ENCODE measurements around the gene RAB10.

DNA sequence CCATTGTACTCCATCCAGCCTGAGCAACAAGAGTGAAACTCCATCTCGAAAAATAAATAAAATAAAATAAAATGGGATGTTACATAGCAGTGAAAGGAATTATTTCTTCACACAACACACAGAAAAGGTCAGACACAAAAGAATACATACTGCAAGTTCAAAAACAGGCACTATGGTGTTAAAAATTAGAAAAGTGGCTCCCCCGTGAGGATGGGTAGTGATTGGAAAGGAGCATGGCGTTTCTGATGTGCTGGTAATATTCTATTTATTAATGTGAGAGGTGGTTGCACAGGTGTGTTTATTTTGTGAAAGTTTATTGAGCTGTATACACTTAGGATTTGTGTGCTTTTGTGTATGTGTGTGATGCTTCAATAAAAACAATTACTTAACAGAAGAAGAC lies 22.9 kb upstream of the RAB10 start:
- TF ChIP-seq POLR2A (IDR thresholded peaks at IDR 0.05; ENCODE audit: insufficient read depth in 1 of 2, low read depth in 2 of 2, low read length in 2 of 2) = no peak
- TF ChIP-seq SUZ12 (IDR thresholded peaks at IDR 0.05; ENCODE audit: low read depth, low read length) = no peak
- TF ChIP-seq, protein P1, sequence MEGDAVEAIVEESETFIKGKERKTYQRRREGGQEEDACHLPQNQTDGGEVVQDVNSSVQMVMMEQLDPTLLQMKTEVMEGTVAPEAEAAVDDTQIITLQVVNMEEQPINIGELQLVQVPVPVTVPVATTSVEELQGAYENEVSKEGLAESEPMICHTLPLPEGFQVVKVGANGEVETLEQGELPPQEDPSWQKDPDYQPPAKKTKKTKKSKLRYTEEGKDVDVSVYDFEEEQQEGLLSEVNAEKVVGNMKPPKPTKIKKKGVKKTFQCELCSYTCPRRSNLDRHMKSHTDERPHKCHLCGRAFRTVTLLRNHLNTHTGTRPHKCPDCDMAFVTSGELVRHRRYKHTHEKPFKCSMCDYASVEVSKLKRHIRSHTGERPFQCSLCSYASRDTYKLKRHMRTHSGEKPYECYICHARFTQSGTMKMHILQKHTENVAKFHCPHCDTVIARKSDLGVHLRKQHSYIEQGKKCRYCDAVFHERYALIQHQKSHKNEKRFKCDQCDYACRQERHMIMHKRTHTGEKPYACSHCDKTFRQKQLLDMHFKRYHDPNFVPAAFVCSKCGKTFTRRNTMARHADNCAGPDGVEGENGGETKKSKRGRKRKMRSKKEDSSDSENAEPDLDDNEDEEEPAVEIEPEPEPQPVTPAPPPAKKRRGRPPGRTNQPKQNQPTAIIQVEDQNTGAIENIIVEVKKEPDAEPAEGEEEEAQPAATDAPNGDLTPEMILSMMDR (CRISPR knock-in tag; IDR thresholded peaks at IDR 0.05) = peak; percentile 27; the same call in 1 of the 2 replicates
- no peak for TF ChIP-seq KAT2B (IDR thresholded peaks at IDR 0.05; ENCODE audit: borderline replicate concordance, low read depth, low read length)

Data from HepG2 (cell line).